GM18526 (cell line): ENCODE data around the gene CPNE4.

Source experiments
- POLR2A ChIP-seq: IDR thresholded peaks from 3 replicates; pipeline ENCODE4 v1.6.1; 2011; ENCODE audit not compliant: insufficient read length; ENCODE audit errors: extremely low read depth

CPNE4 gene

GRCh38 chr3:131917006-131917405, 117.8 kb downstream of the CPNE4 start:
- no peak for TF ChIP-seq POLR2A

GRCh38 chr3:131914090-131914691, 120.6 kb downstream of the CPNE4 start:
- TF ChIP-seq POLR2A: no peak

GRCh38 chr3:131912255-131912654, 122.6 kb downstream of the CPNE4 start:
- TF ChIP-seq POLR2A: no peak

- TF ChIP-seq POLR2A: no peak
Measured at GRCh38 chr3:131907796-131908195, 127.0 kb downstream of the CPNE4 start.

- TF ChIP-seq POLR2A: no peak
Measured at GRCh38 chr3:131903988-131904415, 130.8 kb downstream of the CPNE4 start.

GRCh38 chr3:131901686-131902085, 133.1 kb downstream of the CPNE4 start:
- no peak for TF ChIP-seq POLR2A

- TF ChIP-seq POLR2A: no peak
Measured at GRCh38 chr3:131900891-131901290, 133.9 kb downstream of the CPNE4 start.

GRCh38 chr3:131899021-131899420, 135.8 kb downstream of the CPNE4 start:
- TF ChIP-seq POLR2A: no peak

- no peak for TF ChIP-seq POLR2A
Measured at GRCh38 chr3:131898346-131898745, 136.5 kb downstream of the CPNE4 start.

- TF ChIP-seq POLR2A: no peak
Measured at GRCh38 chr3:131896285-131896684, 138.5 kb downstream of the CPNE4 start.

- TF ChIP-seq POLR2A: no peak
Measured at GRCh38 chr3:131895766-131896165, 139.0 kb downstream of the CPNE4 start.

GRCh38 chr3:131892331-131892730, 142.5 kb downstream of the CPNE4 start:
- no peak for TF ChIP-seq POLR2A

GRCh38 chr3:131883711-131884407, 151.0 kb downstream of the CPNE4 start:
- TF ChIP-seq POLR2A: no peak

- no peak for TF ChIP-seq POLR2A
Measured at GRCh38 chr3:131883086-131883485, 151.7 kb downstream of the CPNE4 start.

- TF ChIP-seq POLR2A: no peak
Measured at GRCh38 chr3:131881777-131882176, 153.0 kb downstream of the CPNE4 start.

GRCh38 chr3:131880948-131881347, 153.9 kb downstream of the CPNE4 start:
- no peak for TF ChIP-seq POLR2A

GRCh38 chr3:131868203-131868602, 166.6 kb downstream of the CPNE4 start:
- no peak for TF ChIP-seq POLR2A
